HCT116 (cell line): Measurements from ENCODE around the gene TACC2. TPM values are rescaled to one million over a fixed set of nuclear protein-coding genes. Genes with fewer than 3 reads are reported as not detected.

Experiments
- ATAC-seq: fragments of 200-7000 bp; cut with Tn5 transposase; 2 replicates; pipeline ENCODE4 v1.9.1; 2020; ENCODE audit warnings: mild to moderate bottlenecking, moderate library complexity
- BruUV-seq: library from RNA; stranded (reverse); fragments of 400-500 nt; replicated peaks from 2 replicates; lab custom pipeline; 2021; lab: Mats Ljungman, UMichigan
- CTCF ChIA-PET: fragments of 300-600 bp; sonication (Branson Sonifier 250); formaldehyde crosslinking; loops from one replicate; lab custom pipeline; 2021; ENCODE audit warnings: antibody characterized with exemption; lab: Charles Lee
- POLR2A ChIA-PET: fragments of 300-600, 350-600 bp; sonication (Branson Sonifier 250); formaldehyde crosslinking; loops from one replicate; lab custom pipeline; 2021; ENCODE audit warnings: antibody characterized with exemption; lab: Charles Lee
- RAD21 ChIA-PET, 2 experiments: fragments of 300-600 bp; sonication (Branson Sonifier 250); formaldehyde crosslinking; loops; one replicate each; lab custom pipeline; 2023; ENCODE audit warnings: low total read pairs in 2 of 2; ENCODE audit not compliant: uncharacterized antibody in 2 of 2, unreplicated experiment in 2 of 2, low non-redundant PET in 1 of 2; lab: Charles Lee
- DNase-seq: peaks from one replicate; pipeline ENCODE4 v3.0.0-alpha.2; 2010; ENCODE audit warnings: low read depth, low spot score
- H2AFZ ChIP-seq: fragments of 200-600 bp; shearing (Covaris generic), sonication (generic); 2 replicates; pipeline ENCODE4 v1.6.1; 2017; ENCODE audit warnings: low read depth, mixed run types, mixed read lengths, antibody characterized with exemption, low read length; ENCODE audit not compliant: poor library complexity, severe bottlenecking
- H3K27ac ChIP-seq: 2 replicates; pipeline ENCODE4 v1.5.1; 2012; ENCODE audit warnings: low read depth, low read length
- H3K27me3 ChIP-seq: fragments of 200-600 bp; sonication (generic); 2 replicates; pipeline ENCODE4 v1.6.1; 2016; ENCODE audit warnings: mixed run types, low read length, mixed read lengths; ENCODE audit not compliant: insufficient read depth
- H3K36me3 ChIP-seq, 2 experiments: fragments of 200-500 bp in 1 of 2; fragments of 200-600 bp in 1 of 2; sonication (Bioruptor generic) in 1 of 2; sonication (generic) in 1 of 2; 2 replicates each; pipeline versions ENCODE4 v1.5.1 to v1.6.1; 2014 to 2016; ENCODE audit warnings: low read length in 2 of 2, inconsistent platforms in 1 of 2, mixed read lengths in 1 of 2, mixed run types in 1 of 2; ENCODE audit not compliant: insufficient read depth in 2 of 2, control insufficient read depth in 1 of 2
- H3K4me1 ChIP-seq, 2 experiments: fragments of 200-600 bp in 1 of 2; sonication (generic) in 1 of 2; 2 replicates each; pipeline versions ENCODE4 v1.5.1 to v1.6.1; 2012 to 2017; ENCODE audit warnings: low read length in 2 of 2, inconsistent platforms in 1 of 2, mild to moderate bottlenecking in 1 of 2, mixed read lengths in 1 of 2, mixed run types in 1 of 2, moderate library complexity in 1 of 2; ENCODE audit not compliant: insufficient read depth in 2 of 2, control insufficient read depth in 1 of 2
- H3K4me2 ChIP-seq: fragments of 200-600 bp; sonication (generic); 2 replicates; pipeline ENCODE4 v1.6.1; 2017; ENCODE audit warnings: mixed run types, low read length, mixed read lengths
- H3K4me3 ChIP-seq, 2 experiments: fragments of 200-600 bp in 1 of 2; sonication (generic) in 1 of 2; replicated peaks in 1 of 2; 2 replicates each; pipeline ENCODE4 v1.5.1; 2011 to 2016; ENCODE audit warnings: low read length in 2 of 2, control low read depth in 1 of 2, low read depth in 1 of 2, mild to moderate bottlenecking in 1 of 2, mixed read lengths in 1 of 2, mixed run types in 1 of 2
- H3K79me2 ChIP-seq: fragments of 200-600 bp; sonication (generic); 2 replicates; pipeline ENCODE4 v1.6.1; 2017; ENCODE audit warnings: mild to moderate bottlenecking, mixed run types, low read length, moderate library complexity, mixed read lengths; ENCODE audit not compliant: insufficient read depth
- H3K9ac ChIP-seq: fragments of 200-600 bp; sonication (generic); 2 replicates; pipeline ENCODE4 v1.6.1; 2016; ENCODE audit warnings: low read length, mixed read lengths
- H3K9me2 ChIP-seq: fragments of 200-600 bp; sonication (generic), shearing (Covaris generic); 2 replicates; pipeline ENCODE4 v1.6.1; 2017; ENCODE audit warnings: mixed run types, mild to moderate bottlenecking, moderate library complexity; ENCODE audit not compliant: insufficient read depth
- H3K9me3 ChIP-seq, 2 experiments: fragments of 200-500 bp in 1 of 2; fragments of 200-600 bp in 1 of 2; sonication (Bioruptor generic) in 1 of 2; sonication (generic) in 1 of 2; 2 replicates each; pipeline ENCODE4 v1.6.1; 2014 to 2017; ENCODE audit warnings: low read length in 2 of 2, mixed read lengths in 2 of 2, inconsistent platforms in 1 of 2, low read depth in 1 of 2, mild to moderate bottlenecking in 1 of 2, mixed run types in 1 of 2, moderate library complexity in 1 of 2; ENCODE audit not compliant: control insufficient read depth in 1 of 2, insufficient read depth in 1 of 2
- H4K20me1 ChIP-seq: fragments of 200-600 bp; sonication (generic), shearing (Covaris generic); 2 replicates; pipeline ENCODE4 v1.6.1; 2017; ENCODE audit warnings: mixed run types, mild to moderate bottlenecking, moderate library complexity; ENCODE audit not compliant: insufficient read depth
- CBX3 ChIP-seq: IDR thresholded peaks from 2 replicates; pipeline ENCODE4 v1.6.1; 2012; ENCODE audit warnings: low read depth
- EGR1 ChIP-seq: IDR thresholded peaks from 2 replicates; pipeline ENCODE4 v1.6.1; 2012; ENCODE audit warnings: low read depth
- EZH2phosphoT487 ChIP-seq: fragments of 200-600 bp; IDR thresholded peaks from 2 replicates; pipeline ENCODE4 v1.6.1; 2018; ENCODE audit warnings: antibody characterized with exemption, borderline replicate concordance
- FOSL1 ChIP-seq: IDR thresholded peaks from 2 replicates; pipeline ENCODE4 v1.6.1; 2012; ENCODE audit warnings: low read depth
- JUND ChIP-seq: IDR thresholded peaks from 2 replicates; pipeline ENCODE4 v1.6.1; 2012
- POLR2A ChIP-seq: IDR thresholded peaks from 2 replicates; pipeline ENCODE4 v1.7.0; 2011; ENCODE audit warnings: borderline replicate concordance; ENCODE audit not compliant: insufficient read depth, insufficient read length; ENCODE audit errors: extremely low read depth
- POLR2AphosphoS5 ChIP-seq: IDR thresholded peaks from 2 replicates; pipeline ENCODE4 v1.6.1; 2011; ENCODE audit warnings: mild to moderate bottlenecking, low read depth, low read length, moderate library complexity
- RAD21 ChIP-seq: IDR thresholded peaks from 2 replicates; pipeline ENCODE4 v1.6.1; 2012; ENCODE audit warnings: low read depth, mild to moderate bottlenecking
- SP1 ChIP-seq: IDR thresholded peaks from 2 replicates; pipeline ENCODE4 v1.6.1; 2012; ENCODE audit warnings: low read depth
- SRF ChIP-seq: IDR thresholded peaks from 2 replicates; pipeline ENCODE4 v1.6.1; 2012; ENCODE audit warnings: low read depth
- TCF7L2 ChIP-seq: IDR thresholded peaks from 2 replicates; pipeline ENCODE4 v1.7.0; 2011; ENCODE audit warnings: borderline replicate concordance, inconsistent platforms; ENCODE audit not compliant: insufficient read depth, insufficient read length; ENCODE audit errors: extremely low read depth
- ZNF274 ChIP-seq: fragments of 200-500 bp; sonication (Bioruptor generic); IDR thresholded peaks from 2 replicates; pipeline ENCODE4 v1.6.1; 2014; ENCODE audit warnings: mild to moderate bottlenecking, low read depth, low read length, inconsistent platforms
- intact Hi-C: fragments of 100-400 bp; cut with micrococcal nuclease; formaldehyde crosslinking; loops from 2 replicates; pipeline ENCODE4 v1.10.0; 2022
- total RNA-seq: library from RNA; stranded (reverse); gene quantifications from one replicate; pipeline ENCODE4 v1.2.1, GENCODE V29; 2021; ENCODE audit not compliant: unreplicated experiment
- TF ChIP-seq, protein P1 (sequence below): IDR thresholded peaks from 2 replicates; pipeline ENCODE4 v1.6.1; 2012; ENCODE audit warnings: low read depth
- TF ChIP-seq, protein P2 (sequence below), 3 experiments: fragments of 200-600 bp in 1 of 3; sonication (generic) in 1 of 3; IDR thresholded peaks in 2 of 3; conservative IDR thresholded peaks in 1 of 3; 2 replicates each; pipeline ENCODE4 v1.5.1; 2012 to 2017; ENCODE audit warnings: low read depth in 2 of 3, low read length in 2 of 3, antibody characterized with exemption in 1 of 3, borderline replicate concordance in 1 of 3, control low read depth in 1 of 3, mild to moderate bottlenecking in 1 of 3, mixed read lengths in 1 of 3, mixed run types in 1 of 3, moderate library complexity in 1 of 3; ENCODE audit not compliant: insufficient read depth in 1 of 3
- TF ChIP-seq, protein P3 (sequence below): IDR thresholded peaks from 2 replicates; pipeline ENCODE4 v1.6.1; 2012
- TF ChIP-seq, protein P4 (sequence below): IDR thresholded peaks from 2 replicates; pipeline ENCODE4 v1.6.1; 2012

TACC2 gene
- total RNA-seq, 1 experiment from 2014 or later = 38.6 TPM

DNA sequence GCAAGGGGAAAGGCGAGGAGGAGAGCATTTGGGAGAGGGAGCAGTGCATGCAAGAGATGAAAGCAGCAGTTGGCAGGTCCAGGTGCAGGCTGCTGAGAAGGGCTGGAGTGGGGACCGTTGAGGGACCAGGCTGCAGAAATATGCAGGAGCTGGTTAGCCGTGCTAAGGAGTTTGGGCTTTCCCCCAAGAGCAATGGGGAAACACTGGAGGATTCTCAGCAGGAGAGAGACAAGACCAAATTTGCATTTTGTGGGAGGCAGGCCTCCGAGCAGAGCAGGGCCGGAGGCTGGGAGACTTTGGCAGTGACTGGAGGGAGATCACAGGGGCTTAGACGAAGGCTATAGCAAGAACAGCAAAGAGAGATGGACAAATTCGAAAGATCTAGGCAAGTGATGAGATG, 293.9 kb downstream of the TACC2 start:
- no peak overlapping the region for H3K27ac ChIP-seq
- CTCF ChIA-PET = interaction anchor here (1.1 to 1.3 kb wide), 2 partner anchors 16 to 152 kb away, joined by 3 to 4 read pairs; no protein-coding TSS in a partner anchor

DNA sequence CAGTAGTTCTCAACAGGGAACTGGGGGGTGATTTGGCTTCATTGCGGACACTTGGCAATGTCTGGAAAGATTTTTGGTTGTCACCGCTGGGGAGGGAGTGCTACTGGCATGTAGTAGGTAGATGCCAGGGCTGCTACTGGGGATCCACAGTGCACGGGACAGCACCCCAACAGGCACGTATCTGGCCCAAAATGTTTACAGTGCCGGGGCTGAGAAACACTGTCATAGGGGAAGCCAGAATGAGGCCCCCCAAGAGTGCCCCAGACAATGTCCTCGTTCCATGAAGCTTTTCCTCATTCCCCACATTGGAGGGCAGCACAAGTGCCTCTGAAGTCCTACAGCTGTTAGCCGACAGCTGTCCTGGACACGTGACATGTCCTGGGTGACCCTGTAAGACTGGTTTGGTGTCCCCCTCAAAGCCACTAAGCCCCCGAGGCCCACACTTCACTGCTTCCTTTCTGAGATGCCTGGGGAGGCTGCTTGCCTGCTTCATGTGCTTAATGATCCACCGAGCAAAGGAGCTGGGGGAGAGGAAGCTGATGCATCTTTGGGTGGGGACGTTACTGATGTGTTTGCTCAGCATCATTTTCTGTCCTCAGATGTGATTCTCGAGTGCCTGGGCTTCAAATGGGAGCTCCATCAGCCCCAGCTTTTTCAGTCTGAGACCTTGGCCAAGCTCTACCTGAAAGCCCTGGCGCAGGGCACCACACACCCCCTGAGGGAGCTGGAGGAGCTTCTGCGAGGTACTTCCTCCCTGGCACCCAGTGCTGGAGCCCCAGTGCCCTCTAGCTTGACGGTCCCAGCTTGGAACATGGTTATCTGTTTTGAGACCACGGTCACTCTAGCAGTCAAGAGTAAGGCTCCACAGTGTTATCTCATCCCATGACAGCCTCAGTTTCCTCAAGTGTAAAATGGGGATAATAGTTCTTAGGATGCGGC, 296.8 kb downstream of the TACC2 start:
- H4K20me1 ChIP-seq = no peaks in the 10 kb centered on the region
- H3K4me2 ChIP-seq = no peak overlapping the region
- H3K4me1 ChIP-seq = peaks cover 4 to 12% of the 10 kb centered on the region in 2 experiments
- no peaks in the 10 kb centered on the region for H3K36me3 ChIP-seq
- H3K79me2 ChIP-seq = no peaks in the 10 kb centered on the region
- intact Hi-C loops = no loop called here
- CTCF ChIA-PET = interaction anchor here (1.3 to 2.0 kb wide), 2 partner anchors 13 to 280 kb away, joined by 6 to 9 read pairs; no protein-coding TSS in a partner anchor
- no peak overlapping the region for H3K4me3 ChIP-seq
- H3K9me3 ChIP-seq = no peaks in the 10 kb centered on the region
- RAD21 ChIA-PET = interaction anchor here in 1 of 2 experiments (1.3 kb wide), 1 partner anchor 13 kb away, joined by 3 read pairs; no protein-coding TSS in a partner anchor
- DNase-seq (no peak), ATAC-seq (no peak)
- H3K9me2 ChIP-seq = no peaks in the 10 kb centered on the region
- POLR2A ChIA-PET = no interaction called here
- no peak overlapping the region for H2AFZ ChIP-seq
- BruUV-seq = no TSS peak
- H3K9ac ChIP-seq = no peak overlapping the region
- no peaks in the 10 kb centered on the region for H3K27me3 ChIP-seq
- no peak overlapping the region for H3K27ac ChIP-seq
- TF ChIP-seq POLR2AphosphoS5 = no peak
- no peak for TF ChIP-seq SRF
- no peak for TF ChIP-seq POLR2A
- TF ChIP-seq EZH2phosphoT487 = no peak
- TF ChIP-seq, protein P1, sequence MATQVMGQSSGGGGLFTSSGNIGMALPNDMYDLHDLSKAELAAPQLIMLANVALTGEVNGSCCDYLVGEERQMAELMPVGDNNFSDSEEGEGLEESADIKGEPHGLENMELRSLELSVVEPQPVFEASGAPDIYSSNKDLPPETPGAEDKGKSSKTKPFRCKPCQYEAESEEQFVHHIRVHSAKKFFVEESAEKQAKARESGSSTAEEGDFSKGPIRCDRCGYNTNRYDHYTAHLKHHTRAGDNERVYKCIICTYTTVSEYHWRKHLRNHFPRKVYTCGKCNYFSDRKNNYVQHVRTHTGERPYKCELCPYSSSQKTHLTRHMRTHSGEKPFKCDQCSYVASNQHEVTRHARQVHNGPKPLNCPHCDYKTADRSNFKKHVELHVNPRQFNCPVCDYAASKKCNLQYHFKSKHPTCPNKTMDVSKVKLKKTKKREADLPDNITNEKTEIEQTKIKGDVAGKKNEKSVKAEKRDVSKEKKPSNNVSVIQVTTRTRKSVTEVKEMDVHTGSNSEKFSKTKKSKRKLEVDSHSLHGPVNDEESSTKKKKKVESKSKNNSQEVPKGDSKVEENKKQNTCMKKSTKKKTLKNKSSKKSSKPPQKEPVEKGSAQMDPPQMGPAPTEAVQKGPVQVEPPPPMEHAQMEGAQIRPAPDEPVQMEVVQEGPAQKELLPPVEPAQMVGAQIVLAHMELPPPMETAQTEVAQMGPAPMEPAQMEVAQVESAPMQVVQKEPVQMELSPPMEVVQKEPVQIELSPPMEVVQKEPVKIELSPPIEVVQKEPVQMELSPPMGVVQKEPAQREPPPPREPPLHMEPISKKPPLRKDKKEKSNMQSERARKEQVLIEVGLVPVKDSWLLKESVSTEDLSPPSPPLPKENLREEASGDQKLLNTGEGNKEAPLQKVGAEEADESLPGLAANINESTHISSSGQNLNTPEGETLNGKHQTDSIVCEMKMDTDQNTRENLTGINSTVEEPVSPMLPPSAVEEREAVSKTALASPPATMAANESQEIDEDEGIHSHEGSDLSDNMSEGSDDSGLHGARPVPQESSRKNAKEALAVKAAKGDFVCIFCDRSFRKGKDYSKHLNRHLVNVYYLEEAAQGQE = no peak
- TF ChIP-seq, protein P2, sequence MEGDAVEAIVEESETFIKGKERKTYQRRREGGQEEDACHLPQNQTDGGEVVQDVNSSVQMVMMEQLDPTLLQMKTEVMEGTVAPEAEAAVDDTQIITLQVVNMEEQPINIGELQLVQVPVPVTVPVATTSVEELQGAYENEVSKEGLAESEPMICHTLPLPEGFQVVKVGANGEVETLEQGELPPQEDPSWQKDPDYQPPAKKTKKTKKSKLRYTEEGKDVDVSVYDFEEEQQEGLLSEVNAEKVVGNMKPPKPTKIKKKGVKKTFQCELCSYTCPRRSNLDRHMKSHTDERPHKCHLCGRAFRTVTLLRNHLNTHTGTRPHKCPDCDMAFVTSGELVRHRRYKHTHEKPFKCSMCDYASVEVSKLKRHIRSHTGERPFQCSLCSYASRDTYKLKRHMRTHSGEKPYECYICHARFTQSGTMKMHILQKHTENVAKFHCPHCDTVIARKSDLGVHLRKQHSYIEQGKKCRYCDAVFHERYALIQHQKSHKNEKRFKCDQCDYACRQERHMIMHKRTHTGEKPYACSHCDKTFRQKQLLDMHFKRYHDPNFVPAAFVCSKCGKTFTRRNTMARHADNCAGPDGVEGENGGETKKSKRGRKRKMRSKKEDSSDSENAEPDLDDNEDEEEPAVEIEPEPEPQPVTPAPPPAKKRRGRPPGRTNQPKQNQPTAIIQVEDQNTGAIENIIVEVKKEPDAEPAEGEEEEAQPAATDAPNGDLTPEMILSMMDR (IDR thresholded peaks at IDR 0.05 in 2 of 3, conservative IDR thresholded peaks at IDR 0.05 in 1 of 3; ENCODE audit: borderline replicate concordance in 1 of 3, insufficient read depth in 1 of 3, low read depth in 2 of 3, low read length in 2 of 3) = no peak

More for the DNA sequence above, 293.9 kb downstream of the TACC2 start:
- TF ChIP-seq, protein P3, sequence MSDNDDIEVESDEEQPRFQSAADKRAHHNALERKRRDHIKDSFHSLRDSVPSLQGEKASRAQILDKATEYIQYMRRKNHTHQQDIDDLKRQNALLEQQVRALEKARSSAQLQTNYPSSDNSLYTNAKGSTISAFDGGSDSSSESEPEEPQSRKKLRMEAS = no peak
- TF ChIP-seq TCF7L2 (no peak), EGR1 (no peak), JUND (no peak), RAD21 (no peak), POLR2AphosphoS5 (no peak), SP1 (no peak), CBX3 (no peak), FOSL1 (no peak), ZNF274 (no peak)
- TF ChIP-seq, protein P4, sequence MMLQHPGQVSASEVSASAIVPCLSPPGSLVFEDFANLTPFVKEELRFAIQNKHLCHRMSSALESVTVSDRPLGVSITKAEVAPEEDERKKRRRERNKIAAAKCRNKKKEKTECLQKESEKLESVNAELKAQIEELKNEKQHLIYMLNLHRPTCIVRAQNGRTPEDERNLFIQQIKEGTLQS = no peak
- no peaks in the 10 kb centered on the region for H3K27me3 ChIP-seq
- ATAC-seq (no peak), DNase-seq (no peak)
- H3K4me2 ChIP-seq = no peak overlapping the region
- H3K9ac ChIP-seq = no peak overlapping the region
- POLR2A ChIA-PET = no interaction called here
- no peaks in the 10 kb centered on the region for H3K9me3 ChIP-seq
- RAD21 ChIA-PET = no interaction called here
- intact Hi-C loops = no loop called here
- no peaks in the 10 kb centered on the region for H3K36me3 ChIP-seq
- no peak overlapping the region for H3K4me3 ChIP-seq
- peaks cover 4 to 18% of the 10 kb centered on the region in 2 experiments for H3K4me1 ChIP-seq
- H2AFZ ChIP-seq = no peak overlapping the region
- no TSS peak for BruUV-seq
- no peaks in the 10 kb centered on the region for H4K20me1 ChIP-seq
- H3K9me2 ChIP-seq = no peaks in the 10 kb centered on the region
- no peaks in the 10 kb centered on the region for H3K79me2 ChIP-seq
